GM23248 (cell line): ENCODE data around the gene CALML3. TPM values are rescaled to one million over a fixed set of nuclear protein-coding genes. Genes with fewer than 3 reads are reported as not detected.

ENCODE experiments used
- DNase-seq: peaks from one replicate; pipeline ENCODE4 v3.0.0-alpha.2; 2015
- H2AFZ ChIP-seq: fragments of 200-600 bp; sonication (generic); 2 replicates; pipeline ENCODE4 v1.6.1; 2016; ENCODE audit warnings: antibody characterized with exemption
- H3F3A ChIP-seq: fragments of 200-600 bp; sonication (generic); 2 replicates; pipeline ENCODE4 v1.6.1; 2016; ENCODE audit warnings: mild to moderate bottlenecking, antibody characterized with exemption, mixed run types; ENCODE audit not compliant: insufficient read depth
- H3K27ac ChIP-seq: fragments of 200-600 bp; sonication (generic); 2 replicates; pipeline ENCODE4 v1.5.1; 2016; ENCODE audit warnings: mild to moderate bottlenecking
- H3K27me3 ChIP-seq: fragments of 200-600 bp; sonication (generic); replicated peaks from 2 replicates; pipeline ENCODE4 v1.6.1; 2016; ENCODE audit warnings: mild to moderate bottlenecking; ENCODE audit not compliant: insufficient read depth
- H3K36me3 ChIP-seq: fragments of 200-600 bp; sonication (generic); 2 replicates; pipeline ENCODE4 v1.6.1; 2016; ENCODE audit warnings: low read depth, mild to moderate bottlenecking
- H3K4me1 ChIP-seq: fragments of 200-600 bp; sonication (generic); 2 replicates; pipeline ENCODE4 v1.6.1; 2016; ENCODE audit warnings: mild to moderate bottlenecking; ENCODE audit not compliant: insufficient read depth
- H3K4me2 ChIP-seq: fragments of 200-600 bp; sonication (generic); one replicate; pipeline ENCODE4 v1.6.1; 2016; ENCODE audit warnings: mild to moderate bottlenecking; ENCODE audit not compliant: unreplicated experiment
- H3K4me3 ChIP-seq: fragments of 200-600 bp; sonication (generic); 2 replicates; pipeline ENCODE4 v1.5.1; 2016; ENCODE audit warnings: mild to moderate bottlenecking
- H3K79me2 ChIP-seq: fragments of 200-600 bp; sonication (generic); 2 replicates; pipeline ENCODE4 v1.6.1; 2016; ENCODE audit warnings: mild to moderate bottlenecking; ENCODE audit not compliant: insufficient read depth
- H3K9ac ChIP-seq: fragments of 200-600 bp; sonication (generic); 2 replicates; pipeline ENCODE4 v1.6.1; 2016; ENCODE audit warnings: mild to moderate bottlenecking
- H3K9me2 ChIP-seq: fragments of 200-600 bp; sonication (generic); 2 replicates; pipeline ENCODE4 v1.6.1; 2016; ENCODE audit warnings: mixed run types, mild to moderate bottlenecking, moderate library complexity; ENCODE audit not compliant: insufficient read depth
- H3K9me3 ChIP-seq: fragments of 200-600 bp; sonication (generic); one replicate; pipeline ENCODE4 v1.6.1; 2017; ENCODE audit warnings: low read depth
- H4K20me1 ChIP-seq: fragments of 200-600 bp; sonication (generic); 2 replicates; pipeline ENCODE4 v1.6.0; 2016; ENCODE audit not compliant: insufficient read depth
- EZH2 ChIP-seq: fragments of 200-600 bp; sonication (generic); IDR thresholded peaks from 2 replicates; pipeline ENCODE4 v1.6.1; 2018; ENCODE audit warnings: antibody characterized with exemption, mild to moderate bottlenecking; ENCODE audit not compliant: insufficient read depth, poor library complexity, severe bottlenecking
- EZH2phosphoT487 ChIP-seq: fragments of 200-600 bp; sonication (generic); IDR thresholded peaks from 2 replicates; pipeline ENCODE4 v1.6.1; 2018; ENCODE audit warnings: antibody characterized with exemption, moderate library complexity, mild to moderate bottlenecking, low read depth; ENCODE audit not compliant: insufficient read depth
- WGBS, 2 experiments: methylation state at CpG; one replicate each; pipeline ENCODE4 v1.1.6; 2015 to 2017; ENCODE audit warnings: low lambda C conversion rate in 2 of 2, low coverage in 1 of 2; ENCODE audit errors: missing lambda C conversion rate in 2 of 2; 5-methylcytosine and 5-hydroxymethylcytosine counted together
- in situ Hi-C: fragments of 300-500 bp; cut with MboI; formaldehyde crosslinking; loops from 2 replicates; pipeline ENCODE4 v1.15.0; 2020
- polyA plus RNA-seq: library from polyadenylated mRNA; unstranded; fragments of >200 nt; fragmentation: Nextera tagmentation; extraction: Ambion mirVana; gene quantifications from 2 replicates; pipeline ENCODE4 v1.2.1, GENCODE V29; 2016
- total RNA-seq: library from RNA; depleted of rRNA; stranded (reverse); fragments of >200 nt; shearing (Covaris generic); gene quantifications from 2 replicates; pipeline ENCODE4 v1.2.3, GENCODE V29; 2014

CALML3 gene
- total and polyA plus RNA-seq, 2 experiments from 2014 or later = not detected

GRCh38 chr10:5511231-5511884 is 13.4 kb upstream of the CALML3 start:
- H3K4me2 ChIP-seq = no peak overlapping the region
- no peaks in the 10 kb centered on the region for H3K79me2 ChIP-seq
- H3K9ac ChIP-seq = no peak overlapping the region
- TF ChIP-seq EZH2 (no peak), EZH2phosphoT487 (no peak)
- H3K27me3 ChIP-seq = no peaks in the 10 kb centered on the region
- no peak overlapping the region for H3K27ac ChIP-seq
- DNase-seq = no peak
- WGBS, 2 experiments = 87 to 91% methylated on average over 31 to 32 of the region's 32 CpGs
- H3K9me3 ChIP-seq = no peaks in the 10 kb centered on the region
- no peaks in the 10 kb centered on the region for H3K36me3 ChIP-seq
- in situ Hi-C loops = no loop called here
- H3K4me3 ChIP-seq = no peak overlapping the region
- no peaks in the 10 kb centered on the region for H3F3A ChIP-seq
- no peaks in the 10 kb centered on the region for H3K4me1 ChIP-seq
- no peaks in the 10 kb centered on the region for H4K20me1 ChIP-seq
- no peaks in the 10 kb centered on the region for H3K9me2 ChIP-seq
- H2AFZ ChIP-seq = 0 out of 2 replicates have a peak overlapping the region, but pooled peaks have one; percentile 42

GRCh38 chr10:5511885-5512280 is 12.9 kb upstream of the CALML3 start:
- no peaks in the 10 kb centered on the region for H3K9me2 ChIP-seq

GRCh38 chr10:5512331-5512730 is 12.4 kb upstream of the CALML3 start:
- Histone ChIP-seq H3K4me2 (no peak overlapping the region), H3K27ac (no peak overlapping the region), H3K9me3 (no peaks in the 10 kb centered on the region), H3K9ac (no peak overlapping the region), H2AFZ (no peak overlapping the region), H3K9me2 (no peaks in the 10 kb centered on the region), H3K79me2 (no peaks in the 10 kb centered on the region), H3K4me3 (no peak overlapping the region), H3K36me3 (no peaks in the 10 kb centered on the region), H3F3A (no peaks in the 10 kb centered on the region), H4K20me1 (no peaks in the 10 kb centered on the region), H3K27me3 (no peaks in the 10 kb centered on the region), H3K4me1 (no peaks in the 10 kb centered on the region)
- WGBS, 2 experiments = 89 to 96% methylated on average over 22 to 25 of the region's 25 CpGs
- in situ Hi-C loops = no loop called here
- TF ChIP-seq EZH2phosphoT487 (no peak), EZH2 (no peak)
- DNase-seq = no peak

More at GRCh38 chr10:5511885-5512280, 12.9 kb upstream of the CALML3 start:
- no peaks in the 10 kb centered on the region for H3K36me3 ChIP-seq
- no peak overlapping the region for H3K4me2 ChIP-seq
- no peak overlapping the region for H3K4me3 ChIP-seq
- WGBS, 2 experiments = 87 to 93% methylated on average over 15 to 17 of the region's 17 CpGs
- H3K27ac ChIP-seq = no peak overlapping the region
- in situ Hi-C loops = no loop called here
- H3K27me3 ChIP-seq = no peaks in the 10 kb centered on the region
- no peaks in the 10 kb centered on the region for H3F3A ChIP-seq
- H3K9me3 ChIP-seq = no peaks in the 10 kb centered on the region
- H3K9ac ChIP-seq = no peak overlapping the region
- H3K4me1 ChIP-seq = no peaks in the 10 kb centered on the region
- no peak for DNase-seq
- H2AFZ ChIP-seq = no peak overlapping the region
- no peaks in the 10 kb centered on the region for H3K79me2 ChIP-seq
- TF ChIP-seq EZH2 = no peak
- no peaks in the 10 kb centered on the region for H4K20me1 ChIP-seq

- no peak overlapping the region for H3K9ac ChIP-seq
- no peaks in the 10 kb centered on the region for H3K4me1 ChIP-seq
- no peaks in the 10 kb centered on the region for H4K20me1 ChIP-seq
- H3K79me2 ChIP-seq = no peaks in the 10 kb centered on the region
- H3K27me3 ChIP-seq = no peaks in the 10 kb centered on the region
- H3K36me3 ChIP-seq = no peaks in the 10 kb centered on the region
- no peaks in the 10 kb centered on the region for H3K9me3 ChIP-seq
- TF ChIP-seq EZH2phosphoT487 (no peak), EZH2 (no peak)
- H3F3A ChIP-seq = no peaks in the 10 kb centered on the region
- in situ Hi-C loops = no loop called here
- H3K4me3 ChIP-seq = no peak overlapping the region
- no peak overlapping the region for H3K27ac ChIP-seq
- no peak overlapping the region for H3K4me2 ChIP-seq
- no peak overlapping the region for H2AFZ ChIP-seq
- no peaks in the 10 kb centered on the region for H3K9me2 ChIP-seq
- no peak for DNase-seq
- 87 to 90% methylated on average over 15 of the region's 15 CpGs for WGBS, 2 experiments
These were observed 11.7 kb upstream of the CALML3 start for GRCh38 chr10:5512881-5513612.
